Measurements from ENCODE around the gene GIPC3. TPM values are rescaled to one million over a fixed set of nuclear protein-coding genes. Genes with fewer than 3 reads are reported as not detected.

GIPC3 gene
- polyA plus RNA-seq, 1 of the 3 experiments (the other 2 are of a cell fraction): 0.20 TPM

DNA sequence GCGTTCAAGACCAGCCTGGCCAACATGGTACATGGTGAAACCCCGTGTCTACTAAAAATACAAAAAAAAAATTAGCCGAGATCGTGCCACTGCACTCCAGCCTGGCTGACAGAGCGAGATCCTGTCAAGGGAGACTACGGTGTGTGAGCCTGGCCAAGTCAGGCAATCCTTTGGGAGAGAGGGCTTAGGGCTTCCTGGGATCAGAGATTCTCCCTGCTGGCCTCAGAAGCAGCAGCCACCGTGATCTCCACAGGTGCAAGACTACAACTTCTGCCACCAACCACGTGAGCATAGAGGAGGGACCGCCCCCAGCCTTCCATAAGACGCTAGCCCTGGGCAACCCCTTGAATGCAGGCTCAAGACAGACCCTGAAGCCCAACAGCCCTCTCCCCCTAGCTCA, 35.5 kb upstream of the GIPC3 start:
- Histone ChIP-seq H3K4me2 (no peak overlapping the region), H4K20me1 (ENCODE audit: insufficient read depth) (0 out of 2 replicates have a peak, but pooled peaks cover 5% of the 10 kb centered on the region), H3F3A (replicated peaks; ENCODE audit: insufficient read depth) (peaks cover 7% of the 10 kb centered on the region), H3K36me3 (replicated peaks in 1 of 2; ENCODE audit: control insufficient read depth in 1 of 2, insufficient read depth in 2 of 2, low read length in 1 of 2) (peaks cover 0 to 26% of the 10 kb centered on the region in 2 experiments), H3K27me3 (ENCODE audit: insufficient read depth) (no peaks in the 10 kb centered on the region), H2AFZ (ENCODE audit: low read depth) (no peak overlapping the region), H3K9me2 (no peaks in the 10 kb centered on the region), H3K4me1 (ENCODE audit: control insufficient read depth in 1 of 2, insufficient read depth in 2 of 2, low read depth in 1 of 2, low read length in 1 of 2) (peaks cover 0 to 3% of the 10 kb centered on the region in 2 experiments; a peak in 1 of 4 replicates), H3K9ac (no peak overlapping the region), H3K4me3 (ENCODE audit: low read depth in 2 of 2, low read length in 1 of 2) (no peak overlapping the region), H3K27ac (ENCODE audit: low read depth in 2 of 2, low read length in 1 of 2) (no peak overlapping the region), H3K9me3 (no peaks in the 10 kb centered on the region), H3K79me2 (ENCODE audit: insufficient read depth) (peaks cover 38% of the 10 kb centered on the region; the same call in 1 of the 2 replicates)
- ChIA-PET POLR2A (no interaction called here), CTCF (interaction anchor here (6.0 kb wide), 1 partner anchor 7 kb away, joined by 73 read pairs; the partner anchor contains the start of gene MFSD12)
- peak; percentile 16 for DNase-seq
- 83% methylated on average over 10 of the region's 10 CpGs for WGBS (ENCODE audit: low lambda C conversion rate)
- TF ChIP-seq MXI1 (IDR thresholded peaks at IDR 0.05; ENCODE audit: low read depth, low read length) (no peak), FOXJ3 (CRISPR knock-in tag; IDR thresholded peaks at IDR 0.05) (no peak), POLR2AphosphoS5 (IDR thresholded peaks at IDR 0.05; ENCODE audit: low read depth, low read length) (no peak), TEAD4 (IDR thresholded peaks at IDR 0.05; ENCODE audit: borderline replicate concordance, insufficient read depth) (no peak), ELF1 (IDR thresholded peaks at IDR 0.05) (no peak), RAD21 (IDR thresholded peaks at IDR 0.05; ENCODE audit: low read length) (no peak), TAF1 (IDR thresholded peaks at IDR 0.05; ENCODE audit: borderline replicate concordance, low read depth, low read length) (no peak), NFIC (IDR thresholded peaks at IDR 0.05; ENCODE audit: borderline replicate concordance) (no peak), MEF2A (IDR thresholded peaks at IDR 0.05; ENCODE audit: borderline replicate concordance, low read depth) (no peak), FOXM1 (IDR thresholded peaks at IDR 0.05; ENCODE audit: low read depth) (no peak)
- TF ChIP-seq, protein P1, sequence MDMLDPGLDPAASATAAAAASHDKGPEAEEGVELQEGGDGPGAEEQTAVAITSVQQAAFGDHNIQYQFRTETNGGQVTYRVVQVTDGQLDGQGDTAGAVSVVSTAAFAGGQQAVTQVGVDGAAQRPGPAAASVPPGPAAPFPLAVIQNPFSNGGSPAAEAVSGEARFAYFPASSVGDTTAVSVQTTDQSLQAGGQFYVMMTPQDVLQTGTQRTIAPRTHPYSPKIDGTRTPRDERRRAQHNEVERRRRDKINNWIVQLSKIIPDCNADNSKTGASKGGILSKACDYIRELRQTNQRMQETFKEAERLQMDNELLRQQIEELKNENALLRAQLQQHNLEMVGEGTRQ (IDR thresholded peaks at IDR 0.05; ENCODE audit: borderline replicate concordance, low read depth, low read length): no peak
- TF ChIP-seq, protein P2, sequence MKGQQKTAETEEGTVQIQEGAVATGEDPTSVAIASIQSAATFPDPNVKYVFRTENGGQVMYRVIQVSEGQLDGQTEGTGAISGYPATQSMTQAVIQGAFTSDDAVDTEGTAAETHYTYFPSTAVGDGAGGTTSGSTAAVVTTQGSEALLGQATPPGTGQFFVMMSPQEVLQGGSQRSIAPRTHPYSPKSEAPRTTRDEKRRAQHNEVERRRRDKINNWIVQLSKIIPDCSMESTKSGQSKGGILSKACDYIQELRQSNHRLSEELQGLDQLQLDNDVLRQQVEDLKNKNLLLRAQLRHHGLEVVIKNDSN (IDR thresholded peaks at IDR 0.05; ENCODE audit: borderline replicate concordance, low read depth): no peak
- TF ChIP-seq, protein P3, sequence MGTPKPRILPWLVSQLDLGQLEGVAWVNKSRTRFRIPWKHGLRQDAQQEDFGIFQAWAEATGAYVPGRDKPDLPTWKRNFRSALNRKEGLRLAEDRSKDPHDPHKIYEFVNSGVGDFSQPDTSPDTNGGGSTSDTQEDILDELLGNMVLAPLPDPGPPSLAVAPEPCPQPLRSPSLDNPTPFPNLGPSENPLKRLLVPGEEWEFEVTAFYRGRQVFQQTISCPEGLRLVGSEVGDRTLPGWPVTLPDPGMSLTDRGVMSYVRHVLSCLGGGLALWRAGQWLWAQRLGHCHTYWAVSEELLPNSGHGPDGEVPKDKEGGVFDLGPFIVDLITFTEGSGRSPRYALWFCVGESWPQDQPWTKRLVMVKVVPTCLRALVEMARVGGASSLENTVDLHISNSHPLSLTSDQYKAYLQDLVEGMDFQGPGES (IDR thresholded peaks at IDR 0.05; ENCODE audit: low read depth, low read length): no peak
- TF ChIP-seq, protein P4, sequence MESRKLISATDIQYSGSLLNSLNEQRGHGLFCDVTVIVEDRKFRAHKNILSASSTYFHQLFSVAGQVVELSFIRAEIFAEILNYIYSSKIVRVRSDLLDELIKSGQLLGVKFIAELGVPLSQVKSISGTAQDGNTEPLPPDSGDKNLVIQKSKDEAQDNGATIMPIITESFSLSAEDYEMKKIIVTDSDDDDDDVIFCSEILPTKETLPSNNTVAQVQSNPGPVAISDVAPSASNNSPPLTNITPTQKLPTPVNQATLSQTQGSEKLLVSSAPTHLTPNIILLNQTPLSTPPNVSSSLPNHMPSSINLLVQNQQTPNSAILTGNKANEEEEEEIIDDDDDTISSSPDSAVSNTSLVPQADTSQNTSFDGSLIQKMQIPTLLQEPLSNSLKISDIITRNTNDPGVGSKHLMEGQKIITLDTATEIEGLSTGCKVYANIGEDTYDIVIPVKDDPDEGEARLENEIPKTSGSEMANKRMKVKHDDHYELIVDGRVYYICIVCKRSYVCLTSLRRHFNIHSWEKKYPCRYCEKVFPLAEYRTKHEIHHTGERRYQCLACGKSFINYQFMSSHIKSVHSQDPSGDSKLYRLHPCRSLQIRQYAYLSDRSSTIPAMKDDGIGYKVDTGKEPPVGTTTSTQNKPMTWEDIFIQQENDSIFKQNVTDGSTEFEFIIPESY (IDR thresholded peaks at IDR 0.05; ENCODE audit: borderline replicate concordance, low read depth): no peak

All from SK-N-SH (cell line).